Measurements from ENCODE around the gene DNLZ.

DNA sequence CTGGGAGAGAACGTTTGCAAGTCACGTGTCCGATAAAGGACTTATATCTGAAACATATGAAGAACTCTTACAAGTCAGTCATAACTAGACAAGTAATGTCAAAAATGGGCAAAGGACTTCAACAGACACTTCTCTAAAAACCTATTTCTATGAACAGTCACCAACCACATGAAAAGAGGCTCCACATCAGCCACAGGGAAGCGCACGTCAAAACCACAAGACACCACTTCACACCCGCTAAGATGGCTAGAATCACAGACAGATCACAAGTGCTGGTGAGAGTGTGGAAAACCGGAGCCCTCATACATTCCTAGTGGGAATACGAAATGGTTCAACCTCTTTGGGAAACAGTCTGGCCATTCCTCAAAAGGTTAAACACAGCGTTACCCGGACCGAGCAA is 21.5 kb upstream of the DNLZ start:
- TF ChIP-seq GATA2 (IDR thresholded peaks at IDR 0.05; ENCODE audit: low read depth, low read length) (no peak), GATA3 (IDR thresholded peaks at IDR 0.05; ENCODE audit: low read depth, low read length) (no peak)

All from SH-SY5Y (cell line).